NCI-H1694 (cell line): Measurements from ENCODE around the gene ERGIC3.

Experiments
- DNase-seq: peaks from one replicate; lab custom pipeline; 2025; lab: John Stamatoyannopoulos, UW

The ERGIC3 gene

GRCh38 chr20:35598476-35598875 is 56.6 kb downstream of the ERGIC3 start:
- DNase-seq: no peak

DNA sequence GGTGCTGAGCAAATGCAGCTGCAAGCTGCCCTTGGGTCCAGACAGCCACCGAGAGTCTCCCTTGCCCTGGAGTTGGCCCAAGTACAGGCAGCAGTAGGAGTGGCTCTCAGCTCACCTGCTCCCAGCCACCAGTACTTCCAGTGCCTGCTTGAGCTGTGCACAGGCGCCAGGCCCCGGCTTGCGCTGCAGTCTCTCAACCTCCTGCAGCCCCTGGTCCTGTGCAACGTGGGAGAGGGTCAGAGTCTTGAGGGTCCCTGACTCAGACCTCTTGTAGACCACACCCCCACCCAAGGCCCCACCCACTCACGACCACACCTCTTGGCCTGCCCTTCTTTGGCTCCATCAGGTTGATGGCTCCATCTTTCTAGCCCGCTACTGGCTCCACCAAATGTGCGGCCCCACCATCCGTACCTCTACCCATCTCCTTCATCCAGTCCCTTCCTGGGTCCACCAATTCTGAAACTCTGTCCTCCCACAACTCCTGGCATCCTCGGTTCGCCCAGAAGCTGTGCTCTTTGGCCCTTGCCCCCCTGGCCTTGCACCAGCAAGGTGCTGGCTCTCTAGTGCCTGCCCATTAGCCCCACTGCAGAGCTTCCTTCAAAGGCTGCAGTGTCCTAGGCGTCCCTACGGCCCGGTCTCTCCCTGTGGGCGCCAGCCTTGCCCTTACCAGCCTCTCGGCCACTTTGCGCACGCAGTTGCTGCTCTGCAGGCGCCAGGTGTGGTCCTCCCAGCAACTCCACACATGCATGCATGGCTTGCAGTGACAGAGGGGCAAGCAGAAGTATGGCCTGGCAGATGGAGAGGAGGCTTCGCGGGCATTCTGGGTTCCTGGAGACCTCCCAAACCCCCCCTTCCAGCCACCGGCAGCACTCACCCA is 57.3 kb downstream of the ERGIC3 start:
- no peak for DNase-seq

GRCh38 chr20:35599776-35600120 is 57.9 kb downstream of the ERGIC3 start:
- no peak for DNase-seq

GRCh38 chr20:35600176-35600992 is 58.5 kb downstream of the ERGIC3 start:
- no peak for DNase-seq

DNA sequence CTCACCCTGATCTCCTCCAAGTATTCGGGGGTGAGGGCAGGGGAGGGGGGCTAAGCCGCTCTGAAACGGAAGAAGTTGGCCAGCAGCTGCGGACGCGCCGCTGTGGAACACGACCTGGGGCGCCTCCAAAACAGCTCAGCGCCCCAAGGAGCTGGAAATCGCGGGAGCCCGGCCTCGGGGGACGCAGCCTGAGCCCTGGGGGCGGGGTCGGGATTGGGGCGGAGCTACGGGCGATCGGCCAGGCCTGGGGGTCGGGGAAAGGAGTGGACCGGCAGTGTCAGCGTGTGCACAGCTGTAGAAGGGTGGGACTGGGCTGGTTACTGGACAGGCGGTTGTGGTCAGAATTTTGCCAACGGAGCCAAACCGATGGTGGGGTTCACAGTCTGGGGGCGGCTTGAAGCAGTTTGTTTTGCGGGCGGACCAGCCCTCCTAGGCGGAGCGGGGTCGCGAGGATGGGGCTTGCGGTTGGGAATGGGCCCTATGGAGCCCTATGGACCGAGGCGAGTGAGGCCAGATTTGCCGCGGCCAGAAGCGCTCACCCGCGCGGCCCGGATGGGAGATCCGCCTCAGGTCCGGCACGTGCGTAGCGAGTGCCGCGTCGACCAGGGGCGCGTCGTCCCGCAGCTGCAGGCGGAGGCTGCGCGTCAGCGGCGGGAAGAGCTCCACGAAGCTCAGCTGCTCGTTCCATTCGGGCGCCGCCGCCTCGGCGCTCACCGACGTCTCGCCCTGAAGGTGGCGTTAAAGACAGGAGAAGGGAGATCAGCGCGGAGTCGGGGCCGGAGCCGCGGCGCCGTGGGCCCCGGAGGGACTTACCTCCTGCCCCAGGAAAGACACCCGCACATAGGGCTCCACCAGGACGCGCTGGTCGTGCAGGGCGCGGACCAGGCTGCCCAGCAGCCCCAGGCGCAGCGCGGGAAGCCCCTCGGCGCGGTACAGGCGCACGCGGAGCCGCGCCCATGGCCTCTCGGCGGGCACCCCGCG is 59.4 kb downstream of the ERGIC3 start:
- peak; percentile 15 for DNase-seq

DNA sequence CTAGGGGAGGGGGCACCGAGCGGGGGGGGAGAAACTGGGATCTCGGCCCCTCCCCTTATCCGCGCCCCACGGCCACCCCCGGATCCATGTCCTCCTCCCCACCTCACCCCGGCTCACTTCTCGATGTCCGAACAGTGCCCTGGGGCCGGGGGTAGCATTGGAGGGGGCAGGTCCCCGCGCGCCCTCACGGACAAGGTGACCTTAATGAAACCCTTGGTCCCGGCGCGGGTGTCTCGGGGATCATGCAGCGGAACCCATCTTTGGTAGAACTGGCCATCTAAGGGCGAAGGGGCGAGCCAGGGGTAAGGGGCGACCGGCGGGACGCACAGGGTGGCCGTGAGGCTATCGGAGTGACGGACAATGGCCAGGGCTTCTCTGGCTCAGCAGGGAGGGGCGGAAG is 60.1 kb downstream of the ERGIC3 start:
- DNase-seq: no peak

DNA sequence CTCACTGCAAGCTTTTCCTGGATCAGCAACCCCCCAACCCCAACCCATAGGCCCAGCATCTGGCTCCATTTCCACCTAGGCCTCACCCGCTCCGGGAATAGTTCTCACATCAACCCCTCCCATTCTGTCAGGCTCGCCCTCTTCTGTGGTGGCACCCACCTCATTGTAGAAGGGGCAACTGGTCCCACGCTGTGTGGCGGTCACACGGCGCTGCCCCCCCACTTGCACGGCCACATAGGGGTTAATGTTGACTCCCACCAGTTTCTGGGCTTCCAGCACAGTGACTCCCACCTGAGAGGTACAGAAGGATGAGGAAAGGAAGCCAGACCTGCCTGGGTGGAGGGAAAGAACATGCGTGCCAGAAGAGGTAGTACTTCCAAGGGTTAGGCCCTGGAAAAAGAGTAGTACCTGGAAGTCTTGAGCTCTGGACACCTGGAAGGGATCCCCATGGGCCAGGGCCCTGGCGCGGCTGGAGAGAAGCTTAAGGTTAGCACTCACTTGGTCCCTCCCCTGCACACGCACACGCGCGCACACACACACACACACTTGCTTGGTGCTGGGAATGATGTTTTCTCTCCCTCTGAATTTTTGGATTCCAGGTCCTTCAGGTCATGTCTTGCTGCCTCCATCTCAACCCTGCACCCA is 61.1 kb downstream of the ERGIC3 start:
- no peak for DNase-seq

DNA sequence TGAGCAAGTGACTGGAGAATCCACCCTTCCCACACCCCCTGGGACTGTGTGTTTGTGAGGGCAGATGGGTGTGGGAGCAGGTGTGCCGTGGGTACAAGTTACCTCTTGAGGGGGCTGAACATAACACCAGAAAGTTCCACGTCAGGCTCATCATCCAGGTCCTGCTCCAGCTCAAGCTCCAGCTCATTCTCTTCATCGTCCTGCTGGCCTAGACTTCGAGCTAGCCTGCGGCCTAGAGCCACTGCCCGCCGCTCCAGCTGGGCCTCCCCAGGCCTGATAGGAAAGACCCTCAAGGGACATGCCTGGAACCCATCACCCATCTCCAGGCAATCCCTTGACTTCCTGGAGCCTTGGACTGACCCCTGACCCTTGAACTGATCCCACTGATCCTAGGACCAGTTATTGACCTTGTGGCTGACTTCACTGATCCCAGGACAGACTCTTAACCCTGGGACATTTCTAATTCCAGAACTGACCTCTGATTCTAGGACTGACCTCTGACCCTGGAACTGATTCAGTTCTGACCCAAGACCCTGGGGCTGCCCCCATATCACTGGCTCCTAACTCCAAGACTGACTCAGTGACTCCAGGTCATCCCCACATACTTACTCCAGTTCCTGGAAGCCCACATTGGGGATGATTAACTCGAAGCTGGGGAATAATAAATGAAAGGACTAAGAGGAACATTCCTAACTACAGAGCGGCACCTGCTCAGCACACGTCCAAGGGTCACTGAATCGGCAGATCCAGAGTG is 62.0 kb downstream of the ERGIC3 start:
- no peak for DNase-seq

GRCh38 chr20:35604449-35604747 is 62.5 kb downstream of the ERGIC3 start:
- no peak for DNase-seq

GRCh38 chr20:35606127-35606526 is 64.2 kb downstream of the ERGIC3 start:
- DNase-seq: no peak
